IPS-NIHi7 (cell line): ENCODE results near the gene MYF6.
A peak's percentile ranks its signal among the peaks of the same experiment; 100 is the strongest.

ENCODE experiments used
- DNase-seq: peaks from one replicate; pipeline ENCODE4 v3.0.0; 2012; ENCODE audit warnings: mixed read lengths; ENCODE audit errors: extremely low spot score

MYF6 gene

GRCh38 chr12:80707126-80707829, at the start of gene MYF6:
TSS of gene MYF6 (plus strand) at chr12:80707634. CDS start at chr12:80707720, 86 bp downstream.
- no peak for DNase-seq

GRCh38 chr12:80659512-80660063, 47.8 kb upstream of the MYF6 start:
- no peak for DNase-seq

GRCh38 chr12:80662586-80662985, 44.8 kb upstream of the MYF6 start:
- no peak for DNase-seq

- DNase-seq, result no peak
These were observed 37.2 kb upstream of the MYF6 start for GRCh38 chr12:80670214-80670613.

GRCh38 chr12:80676042-80676636, 31.3 kb upstream of the MYF6 start:
- DNase-seq, result peak; percentile 9

GRCh38 chr12:80676856-80677255, 30.6 kb upstream of the MYF6 start:
- no peak for DNase-seq

- no peak for DNase-seq
These were observed 29.4 kb upstream of the MYF6 start for GRCh38 chr12:80677994-80678393.

- no peak for DNase-seq
These were observed 27.9 kb upstream of the MYF6 start for GRCh38 chr12:80679346-80680131.

- DNase-seq, result no peak
These were observed 26.1 kb upstream of the MYF6 start for GRCh38 chr12:80681287-80681686.

GRCh38 chr12:80681786-80682185, 25.6 kb upstream of the MYF6 start:
- DNase-seq, result no peak

- DNase-seq, result no peak
These were observed 23.3 kb upstream of the MYF6 start for GRCh38 chr12:80684077-80684495.

GRCh38 chr12:80690090-80690489, 17.3 kb upstream of the MYF6 start:
- no peak for DNase-seq

GRCh38 chr12:80690513-80690912, 16.9 kb upstream of the MYF6 start:
- no peak for DNase-seq

- DNase-seq, result no peak
These were observed 15.3 kb upstream of the MYF6 start for GRCh38 chr12:80692114-80692513.

- DNase-seq, result no peak
These were observed 10.1 kb upstream of the MYF6 start for GRCh38 chr12:80697270-80697887.

- no peak for DNase-seq
These were observed 9.2 kb upstream of the MYF6 start for GRCh38 chr12:80698256-80698655.

GRCh38 chr12:80698847-80699542, 8.4 kb upstream of the MYF6 start:
- DNase-seq, result no peak

- DNase-seq, result no peak
These were observed 7.1 kb upstream of the MYF6 start for GRCh38 chr12:80700327-80700726.

- no peak for DNase-seq
These were observed 6.0 kb upstream of the MYF6 start for GRCh38 chr12:80701388-80701787.

GRCh38 chr12:80702889-80703805, 4.3 kb upstream of the MYF6 start:
- DNase-seq, result no peak
